ENCODE measurements around the gene FRAT1. TPM values are rescaled to one million over a fixed set of nuclear protein-coding genes. Genes with fewer than 3 reads are reported as not detected.

The FRAT1 gene
- total RNA-seq, 6 experiments from 2014 or later: 0.82 to 1.3 (median 1.1) TPM

DNA sequence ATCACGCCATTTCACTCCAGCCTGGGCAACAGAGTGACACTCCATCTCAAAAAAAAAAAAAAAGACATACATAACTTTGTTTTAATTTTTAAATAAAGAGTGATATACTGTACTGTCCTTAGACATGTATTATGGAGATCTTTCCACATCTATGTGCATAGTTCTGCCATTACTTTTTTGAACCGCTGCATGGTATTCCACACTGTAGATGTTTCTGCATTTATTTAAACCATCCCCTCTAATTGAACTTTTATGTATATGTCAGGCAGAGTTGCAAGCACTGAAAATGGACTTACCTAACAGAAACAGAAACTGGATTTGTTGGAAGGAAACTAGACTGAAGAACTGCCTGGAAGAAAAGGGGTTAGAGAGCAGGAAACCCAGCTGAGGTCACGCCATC, 18.1 kb upstream of the FRAT1 start:
- TF ChIP-seq, protein P1, sequence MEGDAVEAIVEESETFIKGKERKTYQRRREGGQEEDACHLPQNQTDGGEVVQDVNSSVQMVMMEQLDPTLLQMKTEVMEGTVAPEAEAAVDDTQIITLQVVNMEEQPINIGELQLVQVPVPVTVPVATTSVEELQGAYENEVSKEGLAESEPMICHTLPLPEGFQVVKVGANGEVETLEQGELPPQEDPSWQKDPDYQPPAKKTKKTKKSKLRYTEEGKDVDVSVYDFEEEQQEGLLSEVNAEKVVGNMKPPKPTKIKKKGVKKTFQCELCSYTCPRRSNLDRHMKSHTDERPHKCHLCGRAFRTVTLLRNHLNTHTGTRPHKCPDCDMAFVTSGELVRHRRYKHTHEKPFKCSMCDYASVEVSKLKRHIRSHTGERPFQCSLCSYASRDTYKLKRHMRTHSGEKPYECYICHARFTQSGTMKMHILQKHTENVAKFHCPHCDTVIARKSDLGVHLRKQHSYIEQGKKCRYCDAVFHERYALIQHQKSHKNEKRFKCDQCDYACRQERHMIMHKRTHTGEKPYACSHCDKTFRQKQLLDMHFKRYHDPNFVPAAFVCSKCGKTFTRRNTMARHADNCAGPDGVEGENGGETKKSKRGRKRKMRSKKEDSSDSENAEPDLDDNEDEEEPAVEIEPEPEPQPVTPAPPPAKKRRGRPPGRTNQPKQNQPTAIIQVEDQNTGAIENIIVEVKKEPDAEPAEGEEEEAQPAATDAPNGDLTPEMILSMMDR (IDR thresholded peaks at IDR 0.05): no peak
- peaks cover 9% of the 10 kb centered on the region for H3K27me3 Mint-ChIP-seq (ENCODE audit: insufficient read depth)
- no peak for DNase-seq
- no peaks in the 10 kb centered on the region for H3K9me3 Mint-ChIP-seq
- H3K4me3 Mint-ChIP-seq: no peak overlapping the region
- no peak overlapping the region for H3K27ac Mint-ChIP-seq
- H3K4me1 Mint-ChIP-seq (ENCODE audit: low read depth): no peaks in the 10 kb centered on the region; the same call in 1 of the 2 replicates
- H3K36me3 Mint-ChIP-seq (ENCODE audit: low read depth): no peaks in the 10 kb centered on the region

DNA sequence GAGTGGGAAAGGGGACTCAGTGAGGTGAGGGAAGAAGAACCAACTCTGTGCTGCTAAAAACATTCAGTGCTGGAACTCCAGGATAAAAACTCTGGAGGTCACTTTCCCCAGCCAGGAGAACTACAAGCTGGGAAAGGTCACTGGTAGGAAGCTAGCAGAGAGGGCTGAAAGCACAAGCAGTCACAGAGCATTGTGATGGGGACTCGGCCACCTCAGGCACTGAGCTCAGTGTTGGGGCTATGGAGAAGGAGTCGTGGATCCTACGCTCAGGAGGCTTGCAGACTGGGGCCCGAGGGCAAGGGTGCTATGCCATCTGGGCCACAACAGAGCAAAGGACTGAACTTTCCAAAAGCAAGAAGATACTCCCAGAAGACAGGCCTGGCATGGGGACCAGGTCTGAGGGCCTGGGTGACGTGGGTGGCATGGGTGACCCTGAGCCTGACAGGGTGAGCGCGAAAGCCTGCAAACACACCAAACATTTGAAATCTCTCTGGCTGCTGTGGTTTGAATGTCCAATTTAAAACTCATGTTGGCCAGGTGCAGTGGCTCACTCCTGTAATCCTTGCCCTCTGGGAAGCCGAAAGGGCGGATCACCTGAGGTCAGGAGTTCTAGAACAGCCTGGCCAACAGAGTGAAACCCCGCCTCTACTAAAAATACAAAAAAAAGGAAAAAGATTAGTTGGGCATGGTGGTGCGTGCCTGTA, 16.8 kb upstream of the FRAT1 start:
- no peaks in the 10 kb centered on the region; the same call in 1 of the 2 replicates for H3K4me1 Mint-ChIP-seq (ENCODE audit: low read depth)
- H3K36me3 Mint-ChIP-seq (ENCODE audit: low read depth): no peaks in the 10 kb centered on the region
- DNase-seq: no peak
- TF ChIP-seq, protein P1 (IDR thresholded peaks at IDR 0.05): no peak
- no peak overlapping the region for H3K27ac Mint-ChIP-seq
- no peak overlapping the region for H3K4me3 Mint-ChIP-seq
- no peaks in the 10 kb centered on the region for H3K9me3 Mint-ChIP-seq
- H3K27me3 Mint-ChIP-seq (ENCODE audit: insufficient read depth): peaks cover 15% of the 10 kb centered on the region

DNA sequence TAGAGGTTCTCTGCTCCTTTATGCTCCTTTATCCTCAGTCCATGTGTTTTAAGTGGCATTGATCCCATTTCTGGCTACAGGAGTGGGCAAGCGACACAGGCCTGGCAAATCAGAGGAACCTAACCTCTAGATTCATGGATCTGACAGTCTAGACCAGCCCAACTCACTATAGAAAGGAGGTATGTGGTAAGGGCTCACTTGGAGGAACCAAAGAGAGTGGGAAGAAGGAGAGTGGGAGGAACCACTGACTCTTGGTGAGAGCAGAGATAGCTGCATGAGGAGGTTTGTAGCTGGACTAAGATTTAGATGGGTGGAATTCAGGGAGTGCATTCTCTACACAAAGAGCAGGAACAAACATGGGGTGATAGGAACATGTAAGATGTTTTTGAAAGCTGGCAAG, 11.6 kb upstream of the FRAT1 start:
- DNase-seq: no peak
- Mint-ChIP-seq H3K9me3 (no peaks in the 10 kb centered on the region), H3K36me3 (ENCODE audit: low read depth) (no peaks in the 10 kb centered on the region), H3K4me1 (ENCODE audit: low read depth) (no peaks in the 10 kb centered on the region), H3K27me3 (ENCODE audit: insufficient read depth) (peaks cover 15% of the 10 kb centered on the region), H3K4me3 (no peak overlapping the region), H3K27ac (no peak overlapping the region)
- TF ChIP-seq, protein P1 (IDR thresholded peaks at IDR 0.05): no peak

DNA sequence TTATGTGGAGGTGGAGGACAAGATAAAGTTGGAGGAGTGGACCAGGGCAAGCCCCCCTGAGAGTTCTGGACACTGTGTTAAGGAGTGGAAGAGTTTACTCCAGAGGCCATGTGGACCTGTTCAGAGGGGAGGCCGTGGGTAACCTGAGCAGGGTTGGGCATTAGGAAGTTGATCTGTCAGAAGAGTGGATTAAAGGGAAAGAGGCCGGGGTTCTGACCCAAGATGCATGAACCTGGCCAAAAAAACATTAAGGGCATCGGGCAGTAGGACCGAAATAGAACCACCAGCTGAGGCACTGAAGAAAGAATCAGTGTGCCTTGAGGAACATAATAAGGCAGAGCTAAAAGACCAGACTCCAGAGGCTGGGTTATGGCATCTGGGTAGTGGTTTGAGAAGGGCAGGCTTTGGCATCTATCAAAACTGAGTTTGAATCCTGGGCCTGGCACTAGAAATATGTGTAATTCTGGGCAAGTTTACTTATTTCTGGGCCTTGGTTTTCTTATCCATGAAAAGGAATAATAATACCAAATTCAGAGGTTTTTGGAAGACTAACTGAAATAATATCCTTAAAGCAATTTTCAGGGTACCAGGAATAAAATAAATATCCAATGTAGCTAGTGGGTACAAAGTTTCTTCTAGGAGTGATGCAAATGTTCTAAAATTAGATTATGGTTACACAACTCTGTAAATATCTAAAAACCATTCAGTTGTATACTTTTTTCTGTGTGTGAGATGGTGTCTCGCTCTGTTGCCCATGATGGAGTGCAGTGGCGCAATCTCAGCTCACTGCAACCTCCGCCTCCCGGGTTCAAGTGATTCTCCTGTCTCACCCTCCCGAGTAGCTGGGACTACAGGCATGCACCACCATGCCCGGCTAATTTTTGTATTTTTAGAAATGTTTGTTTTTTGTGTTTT, 10.9 kb upstream of the FRAT1 start:
- Mint-ChIP-seq H3K9me3 (no peaks in the 10 kb centered on the region), H3K27ac (no peak overlapping the region), H3K27me3 (ENCODE audit: insufficient read depth) (peaks cover 15% of the 10 kb centered on the region), H3K4me3 (no peak overlapping the region), H3K4me1 (ENCODE audit: low read depth) (no peaks in the 10 kb centered on the region), H3K36me3 (ENCODE audit: low read depth) (no peaks in the 10 kb centered on the region)
- no peak for DNase-seq
- TF ChIP-seq, protein P1 (IDR thresholded peaks at IDR 0.05): no peak

DNA sequence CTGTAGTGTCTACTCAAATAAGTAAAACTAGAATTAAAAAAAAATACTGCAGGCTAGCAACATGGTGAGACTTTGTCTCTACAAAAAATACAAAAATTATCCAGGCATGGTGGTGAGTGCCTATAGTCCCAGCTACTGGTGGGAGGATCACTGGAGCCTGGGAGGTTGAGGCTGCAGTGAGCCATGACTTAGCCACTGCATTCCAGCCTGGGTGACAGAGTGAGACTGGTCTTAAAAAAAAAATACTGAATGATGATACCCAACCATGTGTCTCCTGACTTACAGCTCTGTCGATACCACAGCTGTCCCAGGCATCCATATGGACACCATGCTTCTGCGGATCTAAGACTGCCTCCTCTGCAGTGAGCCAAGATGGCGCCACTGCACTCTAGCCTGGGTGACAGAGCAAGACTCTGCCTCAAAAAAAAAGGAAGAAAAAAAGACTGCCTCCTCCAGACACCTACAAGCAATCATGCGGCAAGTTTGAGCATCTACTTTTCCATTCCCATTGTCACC, 7.9 kb upstream of the FRAT1 start:
- no peak overlapping the region for H3K27ac Mint-ChIP-seq
- peaks cover 17% of the 10 kb centered on the region for H3K27me3 Mint-ChIP-seq (ENCODE audit: insufficient read depth)
- no peaks in the 10 kb centered on the region for H3K9me3 Mint-ChIP-seq
- peaks cover 8% of the 10 kb centered on the region for H3K4me1 Mint-ChIP-seq (ENCODE audit: low read depth)
- H3K4me3 Mint-ChIP-seq: no peak overlapping the region
- DNase-seq: no peak
- no peaks in the 10 kb centered on the region for H3K36me3 Mint-ChIP-seq (ENCODE audit: low read depth)
- TF ChIP-seq, protein P1 (IDR thresholded peaks at IDR 0.05): no peak
